ENCODE measurements around the gene HNRNPM. TPM values are rescaled to one million over a fixed set of nuclear protein-coding genes. Genes with fewer than 3 reads are reported as not detected.

HNRNPM gene
- total RNA-seq, 1 experiment from 2014 or later: 468 TPM

GRCh38 chr19:8403098-8403819 is 41.5 kb upstream of the HNRNPM start:
- Histone ChIP-seq H2BK20ac (ENCODE audit: low read depth, low read length, poor library complexity, severe bottlenecking) (no peak overlapping the region), H3K56ac (ENCODE audit: insufficient read length, low read depth, low read length) (no peak overlapping the region), H3K4ac (ENCODE audit: low read depth, low read length) (no peak overlapping the region), H2BK120ac (ENCODE audit: low read depth, low read length, poor library complexity, severe bottlenecking) (no peak overlapping the region), H2BK5ac (ENCODE audit: insufficient read length, low read length) (no peak overlapping the region), H3K23ac (ENCODE audit: insufficient read length, low read depth, low read length) (no peak overlapping the region), H3K14ac (ENCODE audit: insufficient read depth, low read length) (no peak overlapping the region), H3K9me3 (ENCODE audit: control insufficient read depth, low read depth, low read length) (no peaks in the 10 kb centered on the region), H2BK15ac (ENCODE audit: low read depth, low read length) (no peak overlapping the region), H3K27me3 (ENCODE audit: insufficient read depth, low read length) (no peaks in the 10 kb centered on the region), H4K91ac (ENCODE audit: insufficient read length, low read depth, low read length) (no peak overlapping the region), H3K79me1 (ENCODE audit: insufficient read depth, low read depth, low read length, poor library complexity, severe bottlenecking) (no peaks in the 10 kb centered on the region), H3K27ac (ENCODE audit: insufficient read length, low read depth, low read length) (no peak overlapping the region), H3K79me2 (ENCODE audit: insufficient read depth, low read length) (peaks cover 3% of the 10 kb centered on the region; the same call in 1 of the 2 replicates), H3K4me1 (ENCODE audit: insufficient read depth, low read length) (no peaks in the 10 kb centered on the region), H3K23me2 (ENCODE audit: insufficient read length, low read depth, low read length, poor library complexity, severe bottlenecking) (no peaks in the 10 kb centered on the region), H3K4me2 (ENCODE audit: insufficient read depth, insufficient read length, low read length) (no peak overlapping the region), H2BK12ac (ENCODE audit: insufficient read length, low read depth, low read length) (no peak overlapping the region), H4K5ac (ENCODE audit: insufficient read length, low read depth, low read length) (no peak overlapping the region), H4K8ac (replicated peaks; ENCODE audit: insufficient read length, low read depth, low read length) (no peak overlapping the region), H3K9ac (ENCODE audit: extremely low read depth, insufficient read length, low read length) (no peak overlapping the region), H2AFZ (ENCODE audit: low read length) (no peak overlapping the region), H3K18ac (ENCODE audit: insufficient read length, low read depth, low read length) (no peak overlapping the region), H2AK5ac (ENCODE audit: insufficient read length, low read length) (no peak overlapping the region), H4K20me1 (ENCODE audit: control insufficient read depth, insufficient read depth, insufficient read length) (no peaks in the 10 kb centered on the region), H3T11ph (ENCODE audit: low read length) (no peak overlapping the region)
- WGBS (ENCODE audit: extremely low coverage, insufficient read length, low lambda C conversion rate): no CpG with 5 or more reads among the region's 44 CpGs
- Mint-ChIP-seq H3K27ac (no peak overlapping the region; a peak in 1 of 7 replicates), H3K27me3 (ENCODE audit: low read depth) (no peaks in the 10 kb centered on the region; the same call in 1 of the 2 replicates), H3K9me3 (no peaks in the 10 kb centered on the region), H3K4me1 (no peaks in the 10 kb centered on the region), H3K4me3 (no peak overlapping the region), H3K36me3 (ENCODE audit: insufficient read depth in 1 of 3, low read depth in 3 of 3) (peaks cover 20 to 44% (median 43%) of the 10 kb centered on the region in 3 experiments)
- no peak for TF ChIP-seq CTCF (conservative IDR thresholded peaks at IDR 0.05)
- DNase-seq: no peak

Measured in H9 (cell line).